GM12892 (cell line): ENCODE data around the gene OLAH.

Source experiments
- DNase-seq: peaks from one replicate; pipeline ENCODE4 v3.0.0; 2011; ENCODE audit not compliant: insufficient read length
- FAIRE-seq: peaks from 2 replicates; lab custom pipeline; 2011; peaks lifted over from hg19 to GRCh38; lab: Jason Lieb, UNC
- POLR2A ChIP-seq: IDR thresholded peaks from 2 replicates; pipeline ENCODE4 v1.6.1; 2011; ENCODE audit warnings: low read depth, low read length, control low read depth
- POLR2AphosphoS5 ChIP-seq: IDR thresholded peaks from 2 replicates; pipeline ENCODE4 v1.6.1; 2011; ENCODE audit warnings: low read depth, low read length, control low read depth
- TAF1 ChIP-seq: IDR thresholded peaks from 2 replicates; pipeline ENCODE4 v1.6.1; 2011; ENCODE audit warnings: low read depth, mild to moderate bottlenecking, control low read depth, low read length, borderline replicate concordance

The OLAH gene

GRCh38 chr10:15106352-15107013, 62.7 kb downstream of the OLAH start:
- FAIRE-seq (peak; percentile 88), DNase-seq (peak; percentile 41)
- no peak for TF ChIP-seq POLR2AphosphoS5
- TF ChIP-seq POLR2A = no peak
- TF ChIP-seq TAF1 = no peak

GRCh38 chr10:15112657-15113056, 68.9 kb downstream of the OLAH start:
- TF ChIP-seq TAF1 = no peak
- TF ChIP-seq POLR2AphosphoS5 = no peak
- TF ChIP-seq POLR2A = no peak
- FAIRE-seq (no peak), DNase-seq (no peak)

GRCh38 chr10:15113766-15114165, 70.0 kb downstream of the OLAH start:
- TF ChIP-seq POLR2AphosphoS5 (no peak), TAF1 (no peak), POLR2A (no peak)
- FAIRE-seq = no peak
- no peak for DNase-seq

- TF ChIP-seq TAF1 (no peak), POLR2A (no peak), POLR2AphosphoS5 (no peak)
Measured at GRCh38 chr10:15116225-15116624, 72.5 kb downstream of the OLAH start.

GRCh38 chr10:15118615-15119014, 74.9 kb downstream of the OLAH start:
- TF ChIP-seq TAF1 (no peak), POLR2A (no peak), POLR2AphosphoS5 (no peak)
- DNase-seq (no peak), FAIRE-seq (no peak)

More at GRCh38 chr10:15116225-15116624, 72.5 kb downstream of the OLAH start:
- DNase-seq = no peak
- FAIRE-seq = no peak

- no peak for FAIRE-seq
- TF ChIP-seq POLR2A (no peak), POLR2AphosphoS5 (no peak), TAF1 (no peak)
- no peak for DNase-seq
Measured at GRCh38 chr10:15120523-15120922, 76.8 kb downstream of the OLAH start.

- DNase-seq (no peak), FAIRE-seq (no peak)
- TF ChIP-seq POLR2AphosphoS5 (no peak), TAF1 (no peak), POLR2A (no peak)
Measured at GRCh38 chr10:15121707-15122106, 78.0 kb downstream of the OLAH start.

- no peak for FAIRE-seq
- peak; percentile 28 for DNase-seq
- TF ChIP-seq POLR2A (no peak), TAF1 (no peak), POLR2AphosphoS5 (no peak)
Measured at GRCh38 chr10:15122477-15123030, 78.8 kb downstream of the OLAH start.
